C4-2B (cell line): ENCODE measurements around the gene ZBTB7B.

Experiments
- ZFX ChIP-seq: fragments of 450-650 bp; IDR thresholded peaks from 2 replicates; pipeline ENCODE4 v1.6.1; 2017
- TF ChIP-seq, protein P1 (sequence below): fragments of 450-650 bp; conservative IDR thresholded peaks from 2 replicates; pipeline ENCODE4 v1.5.1; 2017; ENCODE audit warnings: mild to moderate bottlenecking

- TF ChIP-seq, protein P1, sequence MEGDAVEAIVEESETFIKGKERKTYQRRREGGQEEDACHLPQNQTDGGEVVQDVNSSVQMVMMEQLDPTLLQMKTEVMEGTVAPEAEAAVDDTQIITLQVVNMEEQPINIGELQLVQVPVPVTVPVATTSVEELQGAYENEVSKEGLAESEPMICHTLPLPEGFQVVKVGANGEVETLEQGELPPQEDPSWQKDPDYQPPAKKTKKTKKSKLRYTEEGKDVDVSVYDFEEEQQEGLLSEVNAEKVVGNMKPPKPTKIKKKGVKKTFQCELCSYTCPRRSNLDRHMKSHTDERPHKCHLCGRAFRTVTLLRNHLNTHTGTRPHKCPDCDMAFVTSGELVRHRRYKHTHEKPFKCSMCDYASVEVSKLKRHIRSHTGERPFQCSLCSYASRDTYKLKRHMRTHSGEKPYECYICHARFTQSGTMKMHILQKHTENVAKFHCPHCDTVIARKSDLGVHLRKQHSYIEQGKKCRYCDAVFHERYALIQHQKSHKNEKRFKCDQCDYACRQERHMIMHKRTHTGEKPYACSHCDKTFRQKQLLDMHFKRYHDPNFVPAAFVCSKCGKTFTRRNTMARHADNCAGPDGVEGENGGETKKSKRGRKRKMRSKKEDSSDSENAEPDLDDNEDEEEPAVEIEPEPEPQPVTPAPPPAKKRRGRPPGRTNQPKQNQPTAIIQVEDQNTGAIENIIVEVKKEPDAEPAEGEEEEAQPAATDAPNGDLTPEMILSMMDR, result no peak
- no peak for TF ChIP-seq ZFX
These were observed 33.9 kb upstream of the ZBTB7B start for GRCh38 chr1:154968731-154969130.
